Spleen (tissue), 11 donors: ENCODE measurements around the gene ARHGEF1. TPM values are rescaled to one million over a fixed set of nuclear protein-coding genes. Genes with fewer than 3 reads are reported as not detected.

Experiments used
- DNase-seq: peaks from one replicate; pipeline ENCODE4 v3.0.0-alpha.2; 2020
- H3K27ac ChIP-seq, 8 donors: fragments of 200-600 bp; sonication (generic) in 7 of 8; 1 replicate in 4 of 8; 2 replicates in 4 of 8; pipeline versions ENCODE4 v1.5.0 to v1.8.0; 2016 to 2021; ENCODE audit warnings: inconsistent platforms in 4 of 8, mild to moderate bottlenecking in 4 of 8, moderate library complexity in 1 of 8
- H3K27me3 ChIP-seq, 7 donors: fragments of 200-600 bp; sonication (generic) in 6 of 7; replicated peaks in 1 of 7; 1 replicate in 4 of 7; 2 replicates in 3 of 7; pipeline versions ENCODE4 v1.5.0 to v1.8.0; 2016 to 2021; ENCODE audit warnings: inconsistent platforms in 3 of 7, mild to moderate bottlenecking in 1 of 7
- H3K36me3 ChIP-seq, 6 donors: fragments of 200-600 bp; sonication (generic) in 5 of 6; 1 replicate in 4 of 6; 2 replicates in 2 of 6; pipeline versions ENCODE4 v1.5.0 to v1.8.0; 2016 to 2021; ENCODE audit warnings: inconsistent platforms in 2 of 6
- H3K4me1 ChIP-seq, 6 donors: fragments of 200-600 bp; sonication (generic) in 5 of 6; 1 replicate in 3 of 6; 2 replicates in 3 of 6; pipeline versions ENCODE4 v1.5.0 to v1.8.0; 2016 to 2021; ENCODE audit warnings: inconsistent platforms in 3 of 6
- H3K4me3 ChIP-seq, 8 donors: fragments of 200-600 bp; sonication (generic) in 7 of 8; 1 replicate in 4 of 8; 2 replicates in 4 of 8; pipeline versions ENCODE4 v1.5.0 to v1.8.0; 2016 to 2021; ENCODE audit warnings: inconsistent platforms in 4 of 8, mild to moderate bottlenecking in 4 of 8, moderate library complexity in 2 of 8
- H3K9me3 ChIP-seq, 8 donors: fragments of 200-600 bp; sonication (generic) in 7 of 8; 1 replicate in 4 of 8; 2 replicates in 4 of 8; pipeline versions ENCODE4 v1.5.0 to v1.8.0; 2016 to 2021; ENCODE audit warnings: inconsistent platforms in 4 of 8
- CTCF ChIP-seq, 11 experiments: fragments of 200-600 bp in 7 of 11; fragments of 450-650 bp in 4 of 11; sonication (generic) in 4 of 11; IDR thresholded peaks in 8 of 11; conservative IDR thresholded peaks in 3 of 11; 1 replicate in 7 of 11; 2 replicates in 4 of 11; pipeline versions ENCODE4 v1.4.0 to v1.8.0; 2016 to 2021; ENCODE audit warnings: antibody characterized with exemption in 11 of 11, inconsistent platforms in 4 of 11, mild to moderate bottlenecking in 1 of 11
- POLR2A ChIP-seq, 3 donors: fragments of 450-650 bp; IDR thresholded peaks; one replicate each; pipeline ENCODE4 v1.5.1; 2017; ENCODE audit warnings: antibody characterized with exemption in 3 of 3, mild to moderate bottlenecking in 1 of 3
- POLR2AphosphoS5 ChIP-seq, 3 donors: sonication (generic); formaldehyde crosslinking; IDR thresholded peaks; one replicate each; pipeline ENCODE4 v1.5.1; 2017; ENCODE audit warnings: antibody characterized with exemption in 3 of 3
- WGBS, 5 donors: extraction: QIAGEN DNeasy Blood & Tissue Kit in 3 of 5; methylation state at CpG; one replicate each; pipeline versions ENCODE4 v1.1.5 to v1.1.7; 2013 to 2018; 5-methylcytosine and 5-hydroxymethylcytosine counted together
- intact Hi-C: fragments of 100-400 bp; cut with DNase I; formaldehyde crosslinking; loops from one replicate; pipeline ENCODE4 v1.15.0; 2023; ENCODE audit warnings: low total_unique reads
- polyA plus RNA-seq, 3 donors: library from polyadenylated mRNA; stranded (reverse); fragments of 200-250 nt; gene quantifications; one replicate each; pipeline ENCODE4 v1.2.1, GENCODE V29; 2013
- total RNA-seq, 7 donors: library from RNA; depleted of rRNA in 3 of 7; stranded (reverse); fragments of >200 nt in 3 of 7; fragmentation: NEBNext Ultra II Directional in 4 of 7; extraction: Animal tissue kit (Norgen Biotek cat#: 25700) in 4 of 7; gene quantifications; one replicate each; pipeline versions ENCODE4 v1.1.0 to v1.2.1, GENCODE V29; 2016 to 2021
- donor health status: healthy with polysubstance abuse.
- donor health status: DM: no; HTN: no; CAD: no; lungs with moderate emphysema.
- donor health status: DM: no; HTN: no; CAD: no.
- donor health status: Bipolar disorder and iron deficiency.
- donor health status: healthy.
- donor health status: DM: no; HTN: no; CAD: no.
- donor health status: DM: yes; HTN: yes; CAD: no.

ARHGEF1 gene
- total and polyA plus RNA-seq, 10 donors = 238 to 543 (median 383) TPM

GRCh38 chr19:41922585-41922984 is 39.6 kb downstream of the ARHGEF1 start:
- H3K36me3 ChIP-seq = no peaks in the 10 kb centered on the region
- H3K9me3 ChIP-seq = no peaks in the 10 kb centered on the region
- 22 to 36% (median 27%) methylated on average over 11 to 18 of the region's 18 CpGs for WGBS, 5 donors
- peaks cover 0 to 83% (median 66%) of the 10 kb centered on the region in 7 donors for H3K27me3 ChIP-seq
- TF ChIP-seq POLR2AphosphoS5 (IDR thresholded peaks at IDR 0.05) (peak in 1 of 3 donors; percentile 11), CTCF (IDR thresholded peaks at IDR 0.05 in 8 of 11, conservative IDR thresholded peaks at IDR 0.05 in 3 of 11) (no peak)
- H3K4me1 ChIP-seq = peaks cover 0 to 50% (median 16%) of the 10 kb centered on the region in 6 donors
- H3K4me3 ChIP-seq = no peak overlapping the region
- H3K27ac ChIP-seq = no peak overlapping the region
- intact Hi-C loops = no loop called here
- no peak for DNase-seq

DNA sequence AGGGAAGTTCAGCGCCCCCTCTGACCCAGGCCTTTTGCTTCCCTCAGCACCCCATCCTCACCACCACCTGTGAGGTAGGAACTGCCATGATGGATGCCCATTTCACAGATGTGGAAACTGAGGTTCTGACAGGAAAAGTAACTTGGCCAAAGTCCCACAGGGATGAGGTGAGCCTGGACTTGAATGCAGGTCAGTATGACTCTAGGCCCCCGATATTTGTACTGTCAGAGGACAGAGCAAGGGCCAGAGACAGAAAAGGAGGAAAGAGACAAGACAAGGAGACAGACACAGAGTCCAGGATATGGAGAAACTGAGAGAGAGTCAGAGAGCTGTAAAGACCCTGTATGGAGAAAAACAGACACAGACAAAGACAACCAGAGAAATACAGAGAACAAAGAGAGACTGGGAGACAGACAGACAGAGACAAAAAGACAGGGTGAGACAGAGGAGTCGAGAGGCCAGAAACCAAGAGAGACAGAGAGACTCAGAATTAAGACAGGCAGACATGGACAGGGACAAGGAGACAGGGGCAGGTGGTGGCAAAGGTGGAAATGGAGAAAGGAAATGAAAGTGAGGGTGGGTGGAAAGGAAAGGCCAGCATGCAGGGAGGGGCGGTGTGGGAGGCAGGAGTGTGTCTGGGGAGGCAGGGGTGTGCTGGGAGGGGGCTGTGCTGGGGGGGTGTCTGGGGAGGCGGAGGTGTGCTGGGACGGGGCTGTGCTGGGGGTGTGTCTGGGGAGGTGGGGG is 40.2 kb downstream of the ARHGEF1 start:
- no peak for DNase-seq
- Histone ChIP-seq H3K9me3 (no peaks in the 10 kb centered on the region), H3K4me1 (peaks cover 4 to 57% (median 22%) of the 10 kb centered on the region in 6 donors), H3K27me3 (peaks cover 0 to 84% (median 67%) of the 10 kb centered on the region in 7 donors), H3K36me3 (no peaks in the 10 kb centered on the region), H3K27ac (no peak overlapping the region), H3K4me3 (no peak overlapping the region)
- no peak for TF ChIP-seq POLR2A (IDR thresholded peaks at IDR 0.05)
- no peak for TF ChIP-seq CTCF (IDR thresholded peaks at IDR 0.05 in 8 of 11, conservative IDR thresholded peaks at IDR 0.05 in 3 of 11)
- no peak for TF ChIP-seq POLR2AphosphoS5 (IDR thresholded peaks at IDR 0.05)
- WGBS, 5 donors = 30 to 51% (median 38%) methylated on average over 4 to 6 of the region's 6 CpGs
- intact Hi-C loops = no loop called here

DNA sequence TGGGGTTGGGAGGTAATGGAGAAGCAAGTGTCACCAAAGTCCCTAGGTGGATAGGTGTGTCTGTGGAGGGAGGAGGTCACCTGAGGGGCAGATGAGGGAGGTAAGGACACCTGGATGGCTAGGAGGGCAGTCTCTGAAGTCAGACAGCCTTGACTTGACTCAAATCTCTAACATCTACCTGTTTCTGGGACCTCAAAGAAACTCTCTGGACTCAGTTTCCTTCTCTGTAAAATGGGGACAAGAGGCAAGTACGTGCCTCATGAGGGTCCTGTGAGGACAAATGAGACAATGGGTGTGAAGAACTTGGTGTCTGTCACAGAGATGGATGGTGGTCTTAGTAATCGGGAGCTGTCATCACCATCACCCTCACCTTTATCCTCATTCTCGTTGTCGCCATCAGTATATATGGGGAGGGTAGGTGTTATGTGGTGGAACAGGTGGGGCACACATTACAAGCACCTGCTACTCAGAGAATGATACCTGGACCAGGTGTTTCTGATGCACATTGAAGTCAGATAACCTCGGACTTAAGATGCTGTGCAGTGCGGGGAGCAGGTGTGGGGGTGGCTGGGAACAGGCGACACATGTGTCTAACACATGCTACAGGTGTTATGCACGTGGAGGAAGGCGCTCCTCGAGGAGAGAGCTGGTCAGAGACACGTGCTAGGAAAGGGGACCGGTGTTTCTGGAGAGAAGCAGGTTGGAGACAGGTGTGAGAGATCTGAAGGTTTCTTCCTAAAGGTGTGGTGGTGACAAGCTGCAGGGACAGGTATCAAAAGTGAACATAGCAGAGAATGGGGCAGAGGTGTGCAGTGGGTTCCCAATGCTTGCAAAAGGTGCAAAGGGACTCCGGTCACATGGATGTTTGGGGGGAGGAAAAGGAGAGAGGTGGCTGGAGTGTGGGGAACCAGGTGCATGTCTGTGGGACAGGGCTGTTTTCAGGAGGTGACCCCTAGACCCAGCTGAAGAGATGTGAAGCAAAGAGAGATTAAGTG is 41.5 kb downstream of the ARHGEF1 start:
- Histone ChIP-seq H3K9me3 (no peaks in the 10 kb centered on the region), H3K4me3 (no peak overlapping the region), H3K4me1 (peaks cover 10 to 69% (median 35%) of the 10 kb centered on the region in 6 donors), H3K27ac (no peak overlapping the region), H3K36me3 (no peaks in the 10 kb centered on the region), H3K27me3 (peaks cover 0 to 93% (median 78%) of the 10 kb centered on the region in 7 donors)
- TF ChIP-seq POLR2A (IDR thresholded peaks at IDR 0.05) = no peak
- no peak for TF ChIP-seq POLR2AphosphoS5 (IDR thresholded peaks at IDR 0.05)
- no peak for TF ChIP-seq CTCF (IDR thresholded peaks at IDR 0.05 in 8 of 11, conservative IDR thresholded peaks at IDR 0.05 in 3 of 11)
- WGBS, 5 donors = 54 to 65% (median 57%) methylated on average over 13 of the region's 13 CpGs
- no peak for DNase-seq
- intact Hi-C loops = no loop called here
